HG02759 (cell line): ENCODE data around the gene CMC4.

Source experiments
- ATAC-seq: cut with Tn5 transposase; IDR thresholded peaks from one replicate; pipeline ENCODE4 v1.9.1; 2021; ENCODE audit warnings: mild to moderate bottlenecking, moderate library complexity; ENCODE audit not compliant: unreplicated experiment

The CMC4 gene

DNA sequence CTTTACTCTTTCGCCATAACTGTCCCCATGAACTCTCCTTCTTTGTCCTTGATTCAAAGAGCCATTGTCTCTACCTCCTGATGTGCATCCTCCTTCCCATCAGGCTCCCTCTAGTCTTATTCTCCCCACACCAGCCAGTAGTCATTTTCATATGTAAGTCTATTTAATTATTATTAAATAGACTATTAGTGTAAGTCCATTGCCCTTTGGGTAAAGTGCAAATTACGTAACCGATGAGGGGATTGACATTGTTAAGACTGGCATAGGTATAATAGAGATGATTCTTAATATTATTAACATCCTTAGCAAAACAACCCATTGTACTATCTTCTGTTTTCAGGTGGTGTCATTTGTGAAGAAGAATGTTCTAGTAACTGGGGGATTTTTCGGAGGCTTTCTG lies 16.7 kb downstream of the CMC4 start:
- ATAC-seq = no peak

DNA sequence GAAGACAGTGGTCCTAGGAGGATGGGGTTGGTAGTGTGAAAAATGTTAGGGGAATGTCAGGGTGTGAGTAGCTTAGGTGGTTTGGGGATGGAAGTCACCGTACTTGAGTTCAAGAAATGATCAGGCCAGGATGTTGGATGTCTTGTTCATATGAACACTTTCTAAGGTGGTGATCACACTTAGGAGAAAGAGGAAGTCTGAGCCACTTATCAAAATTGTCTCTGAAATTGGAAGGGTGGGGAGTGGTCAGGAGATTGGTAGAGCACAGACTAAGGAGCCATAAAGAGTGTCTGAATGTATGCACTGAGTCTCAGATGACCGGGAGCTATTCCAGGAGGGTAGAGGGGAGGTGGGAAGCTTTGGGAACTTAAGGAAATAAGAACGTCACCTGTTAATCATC lies 17.3 kb downstream of the CMC4 start:
- ATAC-seq = no peak

DNA sequence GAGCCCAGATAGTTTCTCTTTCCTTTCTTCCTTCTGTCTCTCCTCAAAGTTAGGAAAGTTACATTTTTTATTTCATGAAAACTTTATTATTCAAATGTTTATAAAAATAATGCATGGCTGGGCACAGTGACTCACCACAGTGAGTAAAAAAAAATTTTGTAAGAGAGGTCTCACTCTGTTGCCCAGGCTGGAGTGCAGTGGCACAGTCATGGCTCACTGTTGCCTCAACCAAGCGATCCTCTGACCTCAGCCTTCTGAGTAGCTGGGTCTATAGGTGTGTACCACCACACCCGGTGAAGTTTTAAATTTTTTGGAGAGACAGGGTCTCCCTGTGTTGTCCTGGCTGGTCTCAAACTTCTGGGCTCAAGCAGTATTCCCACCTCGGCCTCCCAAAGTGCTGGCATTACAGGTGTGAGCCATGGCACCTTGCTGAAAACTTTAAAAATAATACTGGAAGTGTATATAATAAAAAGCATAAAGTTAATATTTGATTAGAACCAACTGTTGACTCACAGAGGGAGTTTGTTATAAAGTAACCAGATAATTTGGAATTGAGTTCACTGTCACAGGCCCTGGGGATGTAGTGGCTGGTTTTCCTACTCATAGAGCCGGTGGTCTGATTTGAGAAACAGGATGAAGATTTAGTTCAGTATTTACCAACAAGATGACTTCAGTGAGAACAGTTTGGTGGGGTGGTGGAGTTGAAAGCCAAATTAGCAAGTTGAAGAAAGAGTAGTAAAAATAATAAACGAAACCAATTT lies 18.0 kb downstream of the CMC4 start:
- no peak for ATAC-seq

DNA sequence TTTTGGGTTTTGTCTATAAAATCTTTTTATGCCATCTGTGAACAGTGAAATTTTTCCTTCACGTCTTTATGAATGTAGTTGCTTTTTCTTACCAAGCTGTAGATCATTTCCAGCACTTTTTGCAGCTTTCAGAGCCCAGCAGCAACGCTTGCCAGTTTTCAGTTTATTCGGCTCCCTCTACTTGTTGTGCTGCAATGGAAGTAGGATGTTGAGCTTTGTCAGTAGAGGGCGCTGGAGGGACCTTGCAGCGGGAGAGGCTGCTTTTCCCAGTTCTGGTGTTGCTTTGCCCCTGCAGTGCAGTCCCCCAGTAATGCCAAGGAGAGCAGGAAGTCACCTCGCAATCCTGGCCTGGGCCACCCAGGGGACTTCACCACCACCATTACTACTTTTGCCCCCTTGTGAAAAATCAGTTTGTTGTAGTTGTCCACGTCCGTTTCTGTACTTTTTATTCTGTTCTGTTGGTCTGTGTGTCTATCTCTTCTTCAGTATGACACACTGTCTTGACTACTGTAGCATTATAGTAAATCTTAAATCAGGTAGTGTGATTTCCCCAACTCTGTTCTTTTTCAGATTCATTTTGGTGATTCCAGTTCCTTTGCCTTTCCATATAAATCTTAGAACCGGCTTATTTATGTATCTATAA lies 21.8 kb downstream of the CMC4 start:
- ATAC-seq = no peak

DNA sequence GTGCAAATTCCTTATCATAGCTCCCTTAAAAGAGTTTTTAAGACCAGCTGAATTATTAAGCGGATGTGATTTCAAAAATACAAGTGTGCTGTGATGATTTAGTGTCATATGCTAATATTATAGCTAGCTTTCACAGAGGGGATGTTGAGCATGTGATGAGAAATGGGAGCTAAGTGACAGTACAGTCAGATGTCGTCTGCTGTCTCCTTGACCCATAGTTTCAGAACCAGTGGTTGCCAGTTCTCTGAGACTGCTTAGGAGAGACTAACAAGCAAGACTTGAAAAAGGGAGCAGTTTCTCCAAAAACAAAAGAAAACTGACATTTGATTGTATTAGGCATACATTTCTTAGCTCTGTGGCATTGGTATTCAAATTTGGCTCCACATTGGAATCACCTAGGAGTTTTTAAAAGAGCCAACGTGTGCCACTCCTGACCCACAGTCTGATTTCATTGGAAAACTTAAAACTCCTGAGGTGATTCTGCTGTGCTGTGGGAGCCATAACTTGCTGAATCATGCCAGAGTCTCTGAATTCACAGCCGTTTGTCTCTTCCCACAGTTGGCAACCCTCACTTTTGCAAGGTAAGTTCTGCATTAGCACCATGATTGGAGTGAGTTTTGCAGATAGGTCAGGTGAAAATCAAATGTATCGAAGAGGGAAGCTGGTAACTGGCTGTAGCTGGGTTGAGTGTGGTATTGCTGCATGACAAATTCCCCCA lies 24.0 kb downstream of the CMC4 start:
- ATAC-seq = no peak

DNA sequence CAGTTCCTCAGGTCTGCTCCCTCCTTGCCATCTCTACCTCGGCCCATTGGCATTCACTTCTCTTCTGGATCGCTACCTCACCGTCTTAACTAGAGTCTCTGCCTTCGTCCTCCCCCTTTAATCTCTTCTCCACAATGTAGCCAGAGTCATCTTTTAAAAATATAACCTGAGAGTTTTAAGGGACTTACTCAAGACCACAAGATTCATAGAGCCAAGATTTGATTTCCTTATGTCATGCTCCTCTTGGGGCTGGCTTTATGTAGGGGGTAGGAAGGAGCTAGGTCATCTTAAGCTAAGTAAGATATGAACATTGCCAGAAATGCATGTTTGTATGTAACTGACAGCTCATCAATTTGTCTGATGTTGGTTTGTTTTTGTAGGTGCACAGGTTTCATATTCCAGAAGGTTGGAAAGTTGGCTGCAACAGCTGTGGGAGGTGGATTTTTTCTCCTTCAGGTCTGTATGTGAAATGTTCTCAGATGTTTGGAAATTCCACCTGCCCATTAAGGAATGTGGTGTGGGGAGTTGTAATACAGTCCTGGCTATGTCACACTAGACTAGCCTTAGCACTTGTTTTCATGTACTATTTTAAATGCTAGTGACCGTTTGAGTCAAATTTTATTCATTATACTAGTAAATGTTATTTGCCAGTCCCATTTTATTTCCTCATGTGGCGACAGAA lies 24.7 kb downstream of the CMC4 start:
- ATAC-seq = no peak

DNA sequence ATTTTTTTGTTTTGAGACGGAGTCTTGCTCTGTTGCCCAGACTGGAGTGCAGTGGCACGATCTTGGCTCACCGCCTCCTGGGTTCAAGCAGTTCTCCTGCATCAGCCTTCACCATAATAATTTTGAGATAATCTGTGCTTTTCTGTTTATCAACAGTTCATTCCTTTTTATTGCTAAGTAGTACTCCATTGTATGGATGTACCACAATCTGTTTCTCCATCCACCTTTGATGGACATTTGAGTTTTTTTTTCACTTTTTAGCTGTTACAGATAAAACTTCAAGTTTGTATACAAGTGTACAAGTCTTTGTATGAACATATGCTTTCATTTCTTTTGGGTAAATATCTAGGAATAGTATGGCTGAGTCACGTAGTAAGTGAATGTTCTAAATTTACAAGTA lies 35.2 kb downstream of the CMC4 start:
- no peak for ATAC-seq

DNA sequence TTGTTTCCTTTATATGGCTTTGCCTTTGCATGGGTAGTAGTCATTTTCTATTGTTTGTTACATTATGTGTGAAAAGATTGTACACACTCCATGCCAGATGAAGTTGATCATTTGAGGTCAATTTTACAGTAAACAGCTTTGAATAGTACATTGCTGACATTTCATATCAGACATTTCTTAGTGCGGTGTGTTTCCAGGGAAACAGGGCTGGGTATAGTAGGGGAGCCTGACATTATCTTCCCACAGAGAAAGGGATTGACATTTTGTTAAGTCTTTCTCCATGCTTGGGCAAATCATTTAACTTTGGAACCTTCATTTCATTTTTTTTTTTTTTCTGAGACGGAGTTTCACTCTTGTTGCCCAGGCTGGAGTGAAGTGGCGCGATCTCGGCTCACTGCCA lies 39.3 kb downstream of the CMC4 start:
- no peak for ATAC-seq

DNA sequence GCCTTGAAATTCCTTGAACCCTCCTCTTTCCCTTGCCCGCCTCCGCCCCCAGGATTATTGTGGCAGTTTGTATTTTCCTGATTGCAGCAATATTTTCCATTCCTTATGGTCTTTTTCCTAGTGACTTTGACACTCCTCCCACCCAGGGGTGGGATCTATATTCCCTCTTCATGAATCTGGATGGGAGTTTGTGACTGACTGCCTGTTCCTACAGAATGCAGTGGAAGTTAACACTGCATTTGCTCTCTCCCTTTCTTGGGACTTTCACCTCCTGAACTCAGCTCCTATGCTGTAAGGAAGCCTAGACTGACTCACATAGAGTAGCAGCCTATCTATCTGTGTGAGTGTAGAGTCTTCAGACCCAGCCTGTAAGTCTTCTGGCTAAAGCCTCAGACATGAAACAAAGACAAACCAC lies 42.1 kb downstream of the CMC4 start:
- ATAC-seq = no peak

DNA sequence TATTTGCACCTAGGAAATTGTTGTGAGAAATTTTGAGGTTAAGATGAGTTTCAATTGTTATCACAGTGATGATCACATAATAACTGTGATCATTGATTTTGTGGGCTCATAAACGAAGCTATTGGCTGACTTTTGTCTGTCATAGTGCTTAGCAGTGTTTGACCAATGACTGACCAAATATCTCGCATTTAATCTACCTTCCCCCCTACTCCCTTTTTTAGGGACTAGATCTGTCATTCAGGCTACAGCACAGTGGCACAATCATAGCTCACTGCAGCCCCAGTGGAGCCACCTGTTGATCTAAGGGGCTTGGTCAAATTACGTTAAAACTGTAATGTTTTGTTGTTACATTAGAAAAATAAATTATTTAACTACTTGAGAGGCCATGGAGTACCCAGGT lies 42.8 kb downstream of the CMC4 start:
- no peak for ATAC-seq

DNA sequence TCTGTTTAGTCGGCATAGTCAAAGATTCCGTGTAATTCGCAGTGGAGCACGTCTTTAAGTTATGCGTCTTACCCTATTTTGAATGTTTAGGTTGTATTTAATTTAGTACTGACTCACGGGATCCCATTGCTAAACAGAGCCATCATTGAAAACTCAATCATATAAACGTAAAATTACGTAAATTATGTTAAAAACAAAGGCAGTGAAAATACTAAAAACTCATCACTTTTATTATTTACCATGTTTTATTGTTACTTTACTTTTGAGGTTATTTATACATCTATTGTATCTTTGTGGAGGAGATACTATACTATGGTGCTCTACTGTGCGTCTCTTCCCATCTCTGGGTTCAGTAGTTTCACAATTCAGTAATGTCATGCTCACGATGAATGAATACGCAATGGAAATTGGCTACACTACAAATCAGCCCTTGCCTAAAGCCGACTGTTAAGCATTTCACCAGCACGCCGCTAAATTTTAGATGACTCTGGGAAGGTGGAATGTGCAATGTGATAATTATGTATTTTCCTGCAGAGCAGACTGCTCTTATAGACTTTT lies 43.3 kb downstream of the CMC4 start:
- ATAC-seq = no peak

DNA sequence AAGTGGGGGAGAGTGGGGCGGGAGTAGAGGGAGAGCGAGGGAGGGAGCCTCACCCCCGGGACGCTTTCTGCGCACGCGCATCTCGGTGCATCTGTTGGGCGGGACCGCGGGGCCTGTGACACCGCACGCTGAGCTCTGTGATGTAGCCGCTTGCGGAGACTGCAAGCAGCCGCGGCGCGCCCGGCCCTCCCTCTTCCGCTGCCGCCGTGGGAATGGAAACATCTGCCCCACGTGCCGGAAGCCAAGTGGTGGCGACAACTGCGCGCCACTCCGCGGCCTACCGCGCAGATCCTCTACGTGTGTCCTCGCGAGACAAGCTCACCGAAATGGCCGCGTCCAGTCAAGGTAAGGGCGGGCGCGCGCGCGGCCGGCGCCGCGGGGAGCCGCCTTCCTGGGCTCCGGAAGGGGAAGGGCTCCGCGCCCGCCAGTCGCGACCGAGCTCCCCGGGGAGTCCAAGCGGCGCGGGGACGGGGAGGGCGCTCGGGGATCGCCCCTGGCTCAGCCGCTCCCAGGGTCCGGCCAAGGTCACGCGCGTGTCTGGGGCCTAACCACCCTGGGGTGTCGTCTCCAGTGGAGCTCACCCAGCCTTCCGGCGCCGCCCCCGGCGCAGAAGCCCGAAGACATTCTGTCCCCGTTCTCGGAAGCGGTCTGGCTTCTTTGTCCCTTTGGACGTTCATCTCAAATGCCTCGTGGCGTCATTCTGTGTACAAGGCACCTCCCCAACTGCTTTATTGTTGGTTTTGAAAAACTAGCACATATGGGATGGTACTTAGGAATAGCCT lies 44.0 kb downstream of the CMC4 start, which contains the start of gene FUNDC2:
FUNDC2 (plus strand) TSS at position 118 of the 782 bp plus-strand sequence; CDS start at position 213, 95 bp downstream.
- ATAC-seq = peak; percentile 93

DNA sequence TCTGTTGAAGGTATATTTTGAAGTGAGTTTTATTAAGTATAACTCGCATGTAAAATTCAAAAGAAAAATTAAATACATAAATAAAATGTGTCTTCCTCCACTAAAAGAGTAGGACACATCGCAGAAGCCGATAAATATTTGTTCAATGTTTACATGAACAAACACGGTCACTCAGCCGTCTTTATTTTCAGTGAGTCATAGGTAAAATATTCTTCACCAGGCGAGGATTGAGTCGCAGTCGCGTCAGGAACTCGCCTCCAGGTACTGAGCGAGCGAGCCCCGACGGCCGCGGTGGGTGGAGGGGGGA lies 44.6 kb downstream of the CMC4 start:
- no peak for ATAC-seq

DNA sequence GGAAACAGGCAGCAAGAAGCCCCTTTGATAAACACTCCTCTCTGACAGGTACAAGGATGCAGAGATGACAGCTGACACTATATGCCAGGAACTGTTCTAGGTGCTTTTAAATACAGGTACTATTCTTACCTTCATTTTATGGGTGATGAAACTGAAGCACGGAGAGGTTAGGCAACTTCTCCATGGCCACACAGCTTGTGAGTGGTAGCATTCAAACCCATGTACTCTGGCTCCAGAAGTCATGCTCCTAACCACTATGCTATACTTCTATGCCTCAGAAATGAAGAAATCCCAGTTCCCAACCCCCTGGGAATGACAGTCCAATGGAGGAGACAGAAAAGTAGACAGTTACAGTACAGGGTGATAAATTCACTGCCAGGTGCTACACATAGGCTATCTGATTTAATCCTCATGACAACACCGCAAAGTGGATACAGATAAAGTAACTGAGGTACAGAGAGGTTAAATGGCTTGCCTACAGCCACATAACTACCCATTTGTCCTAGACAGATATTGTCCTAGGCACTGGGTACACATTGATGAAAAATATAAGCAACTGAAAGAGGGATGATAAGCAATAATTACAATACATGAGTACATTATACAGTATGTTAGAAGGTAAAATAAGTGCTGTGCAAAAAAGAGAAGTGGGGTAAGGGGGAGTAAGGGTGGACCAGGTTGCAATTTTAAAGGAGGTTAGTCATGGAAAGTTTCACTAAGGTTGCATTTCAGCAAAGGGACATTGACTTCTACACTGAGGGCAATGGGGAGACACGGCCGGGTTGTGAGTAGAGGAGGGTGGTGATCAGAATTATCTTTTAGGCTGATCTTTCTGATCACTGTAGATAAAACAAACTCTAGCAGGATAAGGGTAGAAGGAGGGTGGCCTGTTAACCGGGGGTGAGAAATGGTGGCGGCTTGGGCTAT lies 46.8 kb downstream of the CMC4 start:
- no peak for ATAC-seq

DNA sequence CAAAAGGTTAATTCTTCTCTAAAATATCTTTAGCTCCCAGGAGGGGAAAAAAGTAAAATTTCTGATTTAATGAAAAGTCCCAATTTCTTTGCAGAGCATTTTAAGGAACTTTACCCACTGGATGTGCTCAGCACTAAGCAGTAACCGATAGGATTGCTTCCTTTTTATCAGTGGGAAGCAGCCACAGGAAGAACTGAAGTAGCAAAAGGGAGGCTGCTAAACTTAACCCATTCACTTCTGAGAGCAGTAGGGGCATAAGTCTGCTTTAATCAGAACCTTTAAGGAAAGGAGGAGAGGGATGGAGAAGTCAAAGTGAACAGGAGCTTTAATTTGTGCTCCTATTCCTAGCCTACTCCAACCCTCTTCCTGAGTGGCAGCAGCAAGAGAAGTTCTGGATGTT lies 48.4 kb downstream of the CMC4 start, which contains the start of gene F8:
F8 (minus strand) TSS at position 139 of the 400 bp plus-strand sequence. CDS start 171 bp downstream, outside the sequence.
- no peak for ATAC-seq

DNA sequence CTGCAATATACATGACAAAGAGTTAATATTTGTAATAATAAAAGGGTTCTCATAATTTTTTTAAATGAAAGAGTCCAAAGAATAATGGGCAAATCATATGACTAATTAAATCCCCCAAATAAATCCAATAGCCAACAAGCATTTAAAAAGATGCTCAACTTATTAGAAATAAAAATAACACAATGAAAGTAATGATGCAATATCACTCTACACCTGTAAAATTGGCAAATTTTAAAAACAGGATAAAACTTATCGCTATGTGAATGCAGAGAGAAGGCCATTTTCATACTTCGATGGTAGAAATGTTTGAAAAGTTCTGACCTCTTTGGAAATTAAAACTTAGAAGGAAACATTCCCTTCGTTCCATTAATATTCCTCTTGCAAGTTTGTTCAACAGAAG lies 50.3 kb downstream of the CMC4 start:
- no peak for ATAC-seq
